ENCODE measurements around the gene SCARF2.
"Not testable (repeated sequence)": the region's sequence is repeated elsewhere in the genome, so short reads cannot be mapped to it uniquely, and the experiment has no call there.

The SCARF2 gene

DNA sequence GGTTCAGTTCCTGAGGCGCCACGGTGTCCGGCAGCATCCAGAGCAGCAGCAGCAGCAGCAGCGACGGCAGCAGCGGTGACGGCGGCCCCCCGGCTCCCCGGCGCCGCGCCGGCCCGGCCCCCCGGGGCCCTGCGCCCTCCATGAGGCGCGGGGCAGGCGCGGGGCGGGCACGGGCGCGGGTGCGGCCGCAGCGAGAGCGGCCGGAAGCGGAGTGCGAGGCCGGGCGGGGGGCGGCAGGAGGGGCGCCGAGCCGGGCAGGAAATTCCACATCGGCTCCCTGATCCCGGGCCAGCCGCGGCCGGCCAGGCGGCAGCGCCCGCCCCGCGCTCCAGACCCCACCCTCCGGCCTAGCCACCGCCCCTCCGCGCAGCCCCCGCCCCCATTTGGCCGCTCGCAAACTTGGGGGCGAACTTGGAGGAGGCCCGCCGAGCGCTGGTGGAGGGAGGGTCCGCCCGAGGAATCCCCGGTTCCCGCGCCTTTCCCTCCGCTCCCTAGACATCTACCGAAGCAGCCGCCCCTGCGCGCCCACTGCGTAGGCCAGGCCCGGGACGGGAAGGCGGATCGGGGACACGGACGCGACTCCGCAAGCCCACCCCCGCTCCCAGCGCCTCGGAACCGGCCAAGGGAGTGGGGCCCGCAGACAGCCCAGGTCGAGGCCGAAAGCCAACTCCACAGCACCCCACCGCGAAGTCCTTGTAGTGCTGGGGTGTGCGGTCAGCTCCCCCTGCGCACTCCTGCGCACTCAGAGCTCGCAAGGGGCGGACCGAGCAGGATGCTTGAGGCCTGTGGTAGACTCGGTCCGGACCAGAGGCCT lies at the start of gene SCARF2:
TSS of gene SCARF2 (minus strand) at position 213 of the 814 bp plus-strand sequence. CDS start at position 142, 71 bp downstream.
- H3K27ac ChIP-seq = no peak within 1 kb of the TSS
- no peak for DNase-seq (ENCODE audit: low read depth, low spot score)

- DNase-seq (ENCODE audit: low read depth, low spot score) = no peak
- H3K27ac ChIP-seq = no peak overlapping the region
Measured at GRCh38 chr22:20486229-20486628, 48.6 kb upstream of the SCARF2 start.

- no peak overlapping the region for H3K27ac ChIP-seq
- no peak for DNase-seq (ENCODE audit: low read depth, low spot score)
Measured at GRCh38 chr22:20484948-20485683, 47.5 kb upstream of the SCARF2 start.

GRCh38 chr22:20483771-20484170 lies 46.1 kb upstream of the SCARF2 start:
- no peak for DNase-seq (ENCODE audit: low read depth, low spot score)
- H3K27ac ChIP-seq = no peak overlapping the region

GRCh38 chr22:20483143-20483506 lies 45.5 kb upstream of the SCARF2 start:
- DNase-seq (ENCODE audit: low read depth, low spot score); H3K27ac ChIP-seq: not testable (repeated sequence)

DNA sequence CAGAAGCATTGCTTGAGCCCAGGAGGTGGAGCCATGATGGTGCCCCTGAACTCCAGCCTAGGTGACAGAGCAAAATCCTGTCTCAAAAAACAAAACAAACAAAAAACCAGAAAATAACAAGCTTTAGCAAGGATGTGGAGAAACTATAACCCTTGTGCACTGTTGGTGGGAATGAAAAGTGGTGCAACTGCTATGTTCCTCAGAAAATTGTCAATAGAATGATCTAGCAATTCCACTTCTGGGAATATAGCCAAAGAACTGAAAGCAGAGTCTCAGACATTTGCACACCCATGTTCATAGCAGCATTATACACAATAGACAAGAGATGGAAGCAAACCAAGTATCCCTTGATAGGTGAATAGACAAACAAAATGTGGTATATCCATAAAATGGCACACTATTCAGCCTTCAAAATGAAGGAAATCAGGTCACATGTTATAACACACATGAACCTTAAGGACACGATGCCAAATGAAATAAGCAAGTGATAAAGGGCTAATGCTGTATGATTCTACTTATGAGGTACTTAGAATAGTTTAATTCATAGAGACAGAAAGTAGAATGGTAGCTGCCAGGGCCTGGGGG lies 42.1 kb upstream of the SCARF2 start:
- DNase-seq (ENCODE audit: low read depth, low spot score) = no peak
- no peak overlapping the region for H3K27ac ChIP-seq

DNA sequence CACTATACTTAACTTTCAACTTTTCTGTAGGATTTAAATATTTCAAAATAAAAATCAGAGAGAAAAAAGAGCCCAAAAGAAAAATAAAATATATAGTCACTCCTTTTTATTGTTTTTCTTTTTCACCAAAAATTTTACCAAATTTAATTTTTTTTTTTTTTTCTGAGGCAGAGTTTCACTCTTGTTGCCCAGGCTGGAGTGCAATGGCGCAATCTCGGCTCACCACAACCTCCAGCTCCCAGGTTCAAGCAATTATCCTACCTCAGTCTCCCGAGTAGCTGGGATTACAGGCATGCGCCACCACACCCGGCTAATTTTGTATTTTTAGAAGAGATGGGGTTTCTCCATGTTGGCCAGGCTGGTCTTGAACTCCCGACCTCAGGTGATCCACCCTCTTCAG lies 40.4 kb upstream of the SCARF2 start:
- H3K27ac ChIP-seq; DNase-seq (ENCODE audit: low read depth, low spot score): not testable (repeated sequence)

GRCh38 chr22:20475569-20475968 lies 37.9 kb upstream of the SCARF2 start:
- not testable (repeated sequence) for DNase-seq (ENCODE audit: low read depth, low spot score); H3K27ac ChIP-seq

DNA sequence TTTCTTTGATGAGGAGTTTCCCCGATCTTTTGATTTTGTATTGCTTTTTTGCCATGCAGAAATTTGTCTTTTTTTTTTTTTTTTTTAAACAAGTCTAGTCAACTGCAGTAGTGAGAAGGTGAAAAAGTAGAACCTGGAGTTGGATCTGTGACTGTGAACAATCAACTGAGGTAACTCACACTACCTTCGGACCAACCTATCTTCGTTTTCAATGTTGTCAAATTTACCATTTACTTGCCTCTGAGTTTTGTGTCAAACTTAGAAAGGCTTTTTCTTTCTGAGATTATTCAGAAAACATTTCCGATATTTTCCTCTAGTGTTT lies 37.5 kb upstream of the SCARF2 start:
- no peak for DNase-seq (ENCODE audit: low read depth, low spot score)
- H3K27ac ChIP-seq = no peak overlapping the region

- no peak for DNase-seq (ENCODE audit: low read depth, low spot score)
- H3K27ac ChIP-seq = no peak overlapping the region
Measured at GRCh38 chr22:20472629-20473442, 35.2 kb upstream of the SCARF2 start.

DNA sequence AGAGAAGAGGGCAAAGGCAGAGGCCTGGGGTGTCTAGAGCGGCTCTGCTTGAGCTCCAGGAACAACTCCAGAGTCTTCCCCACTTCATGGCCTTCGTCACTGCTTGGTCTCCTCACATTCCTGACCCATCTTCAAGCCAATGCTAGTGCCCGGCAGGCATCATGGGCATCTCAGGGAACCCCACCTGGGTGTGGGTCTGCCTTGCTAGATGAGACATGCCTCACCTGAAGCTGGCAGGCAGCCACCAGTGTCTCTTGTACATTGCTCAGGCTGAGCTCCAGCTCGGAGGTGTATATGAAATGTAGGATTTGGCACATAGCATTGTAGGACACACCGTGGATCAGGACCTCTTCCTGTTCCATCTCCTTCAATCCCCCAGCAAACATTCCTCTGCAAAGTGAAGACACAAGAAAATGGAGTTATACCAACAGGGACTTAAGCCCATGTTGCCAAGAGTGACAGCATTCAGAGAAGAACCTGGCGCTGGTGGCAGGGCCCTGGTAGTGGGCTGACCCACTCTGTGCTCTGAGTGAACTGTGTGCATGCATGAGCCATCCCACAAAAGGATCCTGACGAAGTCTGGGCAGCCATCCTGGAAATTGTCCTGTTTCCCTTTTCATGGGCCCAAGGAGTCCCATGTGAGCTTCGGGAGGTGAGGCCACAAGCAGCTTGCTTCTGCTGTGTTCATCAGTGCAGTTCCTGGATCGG lies 33.7 kb upstream of the SCARF2 start:
- H3K27ac ChIP-seq = no peak overlapping the region
- no peak for DNase-seq (ENCODE audit: low read depth, low spot score)

GRCh38 chr22:20470525-20470924 lies 32.9 kb upstream of the SCARF2 start:
- not testable (repeated sequence) for H3K27ac ChIP-seq; DNase-seq (ENCODE audit: low read depth, low spot score)

- DNase-seq (ENCODE audit: low read depth, low spot score) = no peak
- no peak overlapping the region for H3K27ac ChIP-seq
Measured at GRCh38 chr22:20469110-20469868, 31.7 kb upstream of the SCARF2 start.

DNA sequence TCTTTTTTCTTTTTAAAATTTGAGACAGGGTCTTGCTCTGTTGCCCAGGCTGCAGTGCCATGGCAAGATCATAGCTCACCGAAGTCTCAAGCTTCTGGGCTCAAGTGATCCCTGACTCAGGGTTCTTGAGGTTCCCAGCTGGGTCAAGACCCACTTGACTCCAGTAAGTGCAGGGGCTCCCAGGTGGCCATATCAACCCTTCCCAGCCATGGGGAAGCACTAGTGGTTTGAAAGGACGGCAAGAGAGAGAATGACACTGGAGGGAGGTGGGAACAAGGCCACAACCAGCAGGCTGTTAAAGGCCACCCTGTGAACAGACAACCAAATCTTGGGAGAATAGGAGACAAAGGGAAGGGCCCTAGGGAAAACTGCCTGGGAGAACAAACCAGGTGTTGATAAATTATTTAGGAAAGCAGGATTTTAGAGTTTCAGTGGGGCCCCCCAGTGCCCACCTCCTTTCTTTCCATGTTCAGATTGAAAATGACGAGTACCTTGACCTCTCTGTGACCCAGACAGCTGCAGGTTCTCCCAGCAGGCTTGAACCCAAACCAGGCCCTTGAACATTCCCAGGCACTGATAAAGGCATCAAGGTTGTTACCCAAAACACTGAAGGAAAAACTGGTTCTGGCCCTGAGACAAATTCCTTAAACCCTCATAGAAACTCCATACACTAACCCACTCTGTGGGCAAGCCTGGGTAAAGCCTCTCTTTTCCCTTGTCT lies 29.2 kb upstream of the SCARF2 start:
- DNase-seq (ENCODE audit: low read depth, low spot score) = no peak
- no peak overlapping the region for H3K27ac ChIP-seq

DNA sequence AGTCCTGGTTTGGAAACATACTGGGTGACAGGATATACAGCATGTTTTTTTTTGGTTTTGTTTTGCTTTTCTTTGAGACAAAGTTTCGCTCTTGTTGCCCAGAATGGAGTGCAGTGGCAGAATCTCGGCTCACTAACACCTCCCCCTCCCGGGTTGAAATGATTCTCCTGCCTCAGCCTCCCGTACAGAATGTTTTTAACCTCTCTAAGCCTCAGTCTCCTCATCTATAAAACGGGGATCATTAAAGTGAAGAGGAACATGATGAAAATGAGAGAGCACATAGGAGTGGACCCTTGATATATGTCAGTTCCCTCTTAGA lies 28.1 kb upstream of the SCARF2 start:
- no peak overlapping the region for H3K27ac ChIP-seq
- DNase-seq (ENCODE audit: low read depth, low spot score) = no peak

- no peak for DNase-seq (ENCODE audit: low read depth, low spot score)
- H3K27ac ChIP-seq = no peak overlapping the region
Measured at GRCh38 chr22:20464912-20465758, 27.5 kb upstream of the SCARF2 start.

GRCh38 chr22:20464096-20464614 lies 26.5 kb upstream of the SCARF2 start:
- no peak for DNase-seq (ENCODE audit: low read depth, low spot score)
- H3K27ac ChIP-seq = no peak overlapping the region
